HepG2 (cell line): ENCODE data around the gene RBBP8. TPM values are rescaled to one million over a fixed set of nuclear protein-coding genes. Genes with fewer than 3 reads are reported as not detected.

Source experiments
- ATAC-seq: fragments of 200-7000 bp; cut with Tn5 transposase; 3 replicates; pipeline ENCODE4 v1.9.1; 2020; ENCODE audit warnings: mild to moderate bottlenecking, moderate library complexity
- BruUV-seq: library from RNA; stranded (reverse); fragments of 400-500 nt; replicated peaks from 2 replicates; lab custom pipeline; 2021; lab: Mats Ljungman, UMichigan
- CTCF ChIA-PET: fragments of 300-600 bp; formaldehyde crosslinking; extraction: SDS; loops from one replicate; lab custom pipeline; 2021; ENCODE audit warnings: low total read pairs, inconsistent platforms, low intra/inter-chr PET ratio; lab: Yijun Ruan, JAX
- POLR2A ChIA-PET: fragments of 350-600 bp; sonication (Branson Sonifier 250); formaldehyde crosslinking; loops from one replicate; lab custom pipeline; 2020; ENCODE audit warnings: antibody characterized with exemption, inconsistent platforms; lab: Yijun Ruan, JAX
- DNase-seq: peaks from one replicate; pipeline ENCODE4 v3.0.0-alpha.2; 2015; ENCODE audit warnings: low spot score
- FAIRE-seq: peaks from 3 replicates; lab custom pipeline; 2011; peaks lifted over from hg19 to GRCh38; lab: Jason Lieb, UNC
- H2AFZ ChIP-seq: one replicate; pipeline ENCODE4 v1.6.1; 2011; ENCODE audit warnings: low read length, inconsistent platforms
- H3K27ac ChIP-seq: fragments of 300-600 bp; 3 replicates; pipeline ENCODE4 v1.8.0; 2011; ENCODE audit warnings: mixed run types, mild to moderate bottlenecking, mixed read lengths, low read length, inconsistent platforms; ENCODE audit not compliant: insufficient read depth; ENCODE audit errors: extremely low read length
- H3K27me3 ChIP-seq, 2 experiments: fragments of 200-600 bp in 1 of 2; 2 replicates in 1 of 2; 3 replicates in 1 of 2; pipeline versions ENCODE4 v1.6.0 to v1.8.0; 2011; ENCODE audit warnings: low read length in 2 of 2, mild to moderate bottlenecking in 2 of 2, moderate library complexity in 2 of 2, inconsistent platforms in 1 of 2; ENCODE audit not compliant: insufficient read depth in 2 of 2, control insufficient read depth in 1 of 2
- H3K36me3 ChIP-seq, 2 experiments: fragments of 200-600 bp in 1 of 2; replicated peaks in 1 of 2; 2 replicates in 1 of 2; 3 replicates in 1 of 2; pipeline versions ENCODE4 v1.5.1 to v1.8.0; 2011; ENCODE audit warnings: low read length in 2 of 2, inconsistent platforms in 1 of 2; ENCODE audit not compliant: insufficient read depth in 2 of 2, control insufficient read depth in 1 of 2
- H3K4me1 ChIP-seq: 2 replicates; pipeline ENCODE4 v1.5.1; 2012; ENCODE audit warnings: low read length, inconsistent platforms; ENCODE audit not compliant: insufficient read depth
- H3K4me2 ChIP-seq: 2 replicates; pipeline ENCODE4 v1.6.0; 2011; ENCODE audit warnings: low read depth, low read length, inconsistent platforms
- H3K4me3 ChIP-seq, 3 experiments: fragments of 200-600 bp in 1 of 3; sonication (generic), shearing (Covaris generic) in 1 of 3; replicated peaks in 1 of 3; 2 replicates each; pipeline ENCODE4 v1.5.1; 2011 to 2016; ENCODE audit warnings: low read length in 3 of 3, inconsistent platforms in 2 of 3, low read depth in 2 of 3, mild to moderate bottlenecking in 2 of 3, control low read depth in 1 of 3, mixed read lengths in 1 of 3; ENCODE audit not compliant: insufficient read depth in 1 of 3
- H3K79me2 ChIP-seq: one replicate; pipeline ENCODE4 v1.6.1; 2011; ENCODE audit warnings: low read length, inconsistent platforms; ENCODE audit not compliant: insufficient read depth
- H3K9ac ChIP-seq: 2 replicates; pipeline ENCODE4 v1.6.0; 2011; ENCODE audit warnings: mild to moderate bottlenecking, low read depth, low read length, inconsistent platforms; ENCODE audit not compliant: insufficient read depth
- H3K9me3 ChIP-seq: 2 replicates; pipeline ENCODE4 v1.5.1; 2012; ENCODE audit warnings: mild to moderate bottlenecking, low read length
- H4K20me1 ChIP-seq: 2 replicates; pipeline ENCODE4 v1.6.0; 2011; ENCODE audit warnings: inconsistent platforms, mild to moderate bottlenecking, low read length, moderate library complexity; ENCODE audit not compliant: insufficient read depth
- GPN1 ChIP-seq: sonication (generic); formaldehyde crosslinking; IDR thresholded peaks from 2 replicates; pipeline ENCODE4 v1.5.1; 2020; ENCODE audit warnings: missing genetic modification reagents, borderline replicate concordance
- HOXD1 ChIP-seq: sonication (generic); formaldehyde crosslinking; IDR thresholded peaks from 2 replicates; pipeline ENCODE4 v1.5.0; 2020; ENCODE audit warnings: missing genetic modification reagents
- MAF1 ChIP-seq: sonication (generic); formaldehyde crosslinking; IDR thresholded peaks from 2 replicates; pipeline ENCODE4 v1.5.0; 2020; ENCODE audit warnings: missing genetic modification reagents, borderline replicate concordance
- SP5 ChIP-seq: IDR thresholded peaks from 2 replicates; pipeline ENCODE4 v1.6.1; 2016; ENCODE audit warnings: low read depth, borderline replicate concordance
- ZNF276 ChIP-seq: sonication (generic); formaldehyde crosslinking; IDR thresholded peaks from 2 replicates; pipeline ENCODE4 v1.4.0; 2020; ENCODE audit warnings: mild to moderate bottlenecking, low read depth, missing genetic modification reagents
- ZNF598 ChIP-seq: sonication (generic); formaldehyde crosslinking; IDR thresholded peaks from 2 replicates; pipeline ENCODE4 v1.5.1; 2020; ENCODE audit warnings: mild to moderate bottlenecking, missing genetic modification reagents, borderline replicate concordance
- WGBS: methylation state at CpG from one replicate; pipeline ENCODE4 v1.1.6; 2017; ENCODE audit warnings: low lambda C conversion rate; 5-methylcytosine and 5-hydroxymethylcytosine counted together
- in situ Hi-C: cut with HindIII; loops from 2 replicates; pipeline ENCODE4 v1.10.0; 2017; ENCODE audit warnings: low pct_unique_long_range_greater_than_20kb; ENCODE audit not compliant: extremely low pct_ligation_motif_present
- intact Hi-C: fragments of 100-400 bp; cut with micrococcal nuclease; formaldehyde crosslinking; loops from one replicate; pipeline ENCODE4 v1.10.0; 2022; ENCODE audit not compliant: unreplicated experiment
- polyA plus RNA-seq, 8 experiments: library from polyadenylated mRNA; depleted of rRNA in 3 of 8; stranded (reverse) in 7 of 8; unstranded in 1 of 8; fragments of >200 nt; fragmentation: Illumina TruSeq in 4 of 8; extraction: Trizol in 4 of 8; gene quantifications; 2 replicates each; pipeline versions ENCODE4 v1.2.1 to v1.2.3, GENCODE V29; 2011 to 2016; ENCODE audit warnings: low read depth in 4 of 8, missing spikeins in 1 of 8, mixed read lengths in 1 of 8; ENCODE audit not compliant: insufficient read depth in 1 of 8
- total RNA-seq, 5 experiments: library from RNA; depleted of rRNA; stranded (reverse); fragments of >200 nt; fragmentation: Illumina TruSeq; extraction: Trizol; gene quantifications; 2 replicates each; pipeline ENCODE4 v1.2.3, GENCODE V29; 2016; ENCODE audit warnings: low read depth in 1 of 5
- TF ChIP-seq, protein P1 (sequence below): sonication (generic); formaldehyde crosslinking; IDR thresholded peaks from 2 replicates; pipeline ENCODE4 v1.5.0; 2020; ENCODE audit warnings: mild to moderate bottlenecking, missing genetic modification reagents, borderline replicate concordance

RBBP8 gene
- total and polyA plus RNA-seq, 2 of the 13 experiments (the other 11 are each of a cell fraction or from before 2014, with no cell fraction given) = 14.2 to 47.4 TPM

DNA sequence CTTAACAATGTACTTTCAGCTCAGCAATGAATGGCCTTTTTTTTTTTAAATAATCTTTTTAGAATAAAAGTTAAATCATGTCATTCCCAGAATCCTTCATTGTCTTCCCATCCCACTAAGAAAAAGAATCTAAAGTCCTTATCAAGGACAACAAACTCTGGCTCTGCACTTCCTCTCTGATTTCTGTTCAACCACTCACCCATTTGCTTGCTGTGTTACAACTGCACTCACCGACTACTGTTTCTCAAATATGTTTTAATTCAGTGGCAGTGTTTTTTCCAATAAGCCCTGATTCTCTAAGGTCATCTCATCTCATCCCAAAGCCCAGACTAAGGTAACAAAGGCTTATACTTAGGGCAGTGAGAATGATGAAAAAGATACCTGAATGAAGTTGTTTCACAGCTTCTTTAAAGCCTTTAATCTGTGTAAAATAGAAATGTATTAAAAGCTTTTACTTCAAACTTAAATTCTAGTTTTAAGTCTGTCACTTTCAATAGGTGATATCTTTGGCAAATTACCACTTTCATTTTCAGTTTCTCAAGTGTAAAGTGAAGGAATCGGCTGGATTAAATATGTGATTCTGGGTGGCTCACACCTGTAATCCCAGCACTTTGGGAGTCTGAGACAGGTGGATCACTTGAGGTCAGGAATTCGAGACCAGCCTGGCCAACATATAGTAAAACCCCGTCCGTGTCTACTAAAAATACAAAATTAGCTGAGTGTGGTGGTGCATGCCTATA is 87.6 kb downstream of the RBBP8 start:
- in situ Hi-C loops = no loop called here
- no peak overlapping the region for H3K4me2 ChIP-seq
- no peak overlapping the region for H3K4me3 ChIP-seq
- TF ChIP-seq ZNF276 (CRISPR knock-in tag) = no peak
- H2AFZ ChIP-seq = no peak overlapping the region
- FAIRE-seq = no peak
- no TSS peak for BruUV-seq
- no peak for ATAC-seq
- H3K27me3 ChIP-seq = no peaks in the 10 kb centered on the region
- H3K27ac ChIP-seq = no peak overlapping the region
- no peaks in the 10 kb centered on the region for H3K79me2 ChIP-seq
- H3K9me3 ChIP-seq = no peaks in the 10 kb centered on the region
- no peaks in the 10 kb centered on the region for H3K4me1 ChIP-seq
- no peaks in the 10 kb centered on the region for H4K20me1 ChIP-seq
- H3K36me3 ChIP-seq = peaks cover 0 to 15% of the 10 kb centered on the region in 2 experiments; a peak in 2 of 5 replicates
- H3K9ac ChIP-seq = no peak overlapping the region
- no peak for DNase-seq
- ChIA-PET CTCF (no interaction called here), POLR2A (no interaction called here)
- intact Hi-C loops = no loop called here
- 95% methylated on average over 5 of the region's 5 CpGs for WGBS

GRCh38 chr18:23021623-23022022 is 88.5 kb downstream of the RBBP8 start:
- intact Hi-C loops (no loop called here), in situ Hi-C loops (no loop called here)
- H3K27me3 ChIP-seq = no peaks in the 10 kb centered on the region
- H3K4me3 ChIP-seq = no peak overlapping the region
- no peak overlapping the region for H3K27ac ChIP-seq
- peaks cover 0 to 14% of the 10 kb centered on the region in 2 experiments; a peak in 2 of 5 replicates for H3K36me3 ChIP-seq
- BruUV-seq = no TSS peak
- no peak overlapping the region for H3K9ac ChIP-seq
- no peaks in the 10 kb centered on the region for H3K4me1 ChIP-seq
- H3K4me2 ChIP-seq = no peak overlapping the region
- no peak overlapping the region for H2AFZ ChIP-seq
- POLR2A ChIA-PET = no interaction called here
- ATAC-seq (no peak), DNase-seq (no peak), FAIRE-seq (no peak)
- WGBS = 94% methylated on average over 2 of the region's 2 CpGs
- no peaks in the 10 kb centered on the region for H4K20me1 ChIP-seq
- H3K9me3 ChIP-seq = no peaks in the 10 kb centered on the region
- H3K79me2 ChIP-seq = no peaks in the 10 kb centered on the region
- CTCF ChIA-PET = no interaction called here
- TF ChIP-seq GPN1 (CRISPR knock-in tag) (no peak), MAF1 (no peak), ZNF598 (CRISPR knock-in tag) (no peak), HOXD1 (CRISPR knock-in tag) (no peak), SP5 (CRISPR knock-in tag) (no peak)
- TF ChIP-seq, protein P1, sequence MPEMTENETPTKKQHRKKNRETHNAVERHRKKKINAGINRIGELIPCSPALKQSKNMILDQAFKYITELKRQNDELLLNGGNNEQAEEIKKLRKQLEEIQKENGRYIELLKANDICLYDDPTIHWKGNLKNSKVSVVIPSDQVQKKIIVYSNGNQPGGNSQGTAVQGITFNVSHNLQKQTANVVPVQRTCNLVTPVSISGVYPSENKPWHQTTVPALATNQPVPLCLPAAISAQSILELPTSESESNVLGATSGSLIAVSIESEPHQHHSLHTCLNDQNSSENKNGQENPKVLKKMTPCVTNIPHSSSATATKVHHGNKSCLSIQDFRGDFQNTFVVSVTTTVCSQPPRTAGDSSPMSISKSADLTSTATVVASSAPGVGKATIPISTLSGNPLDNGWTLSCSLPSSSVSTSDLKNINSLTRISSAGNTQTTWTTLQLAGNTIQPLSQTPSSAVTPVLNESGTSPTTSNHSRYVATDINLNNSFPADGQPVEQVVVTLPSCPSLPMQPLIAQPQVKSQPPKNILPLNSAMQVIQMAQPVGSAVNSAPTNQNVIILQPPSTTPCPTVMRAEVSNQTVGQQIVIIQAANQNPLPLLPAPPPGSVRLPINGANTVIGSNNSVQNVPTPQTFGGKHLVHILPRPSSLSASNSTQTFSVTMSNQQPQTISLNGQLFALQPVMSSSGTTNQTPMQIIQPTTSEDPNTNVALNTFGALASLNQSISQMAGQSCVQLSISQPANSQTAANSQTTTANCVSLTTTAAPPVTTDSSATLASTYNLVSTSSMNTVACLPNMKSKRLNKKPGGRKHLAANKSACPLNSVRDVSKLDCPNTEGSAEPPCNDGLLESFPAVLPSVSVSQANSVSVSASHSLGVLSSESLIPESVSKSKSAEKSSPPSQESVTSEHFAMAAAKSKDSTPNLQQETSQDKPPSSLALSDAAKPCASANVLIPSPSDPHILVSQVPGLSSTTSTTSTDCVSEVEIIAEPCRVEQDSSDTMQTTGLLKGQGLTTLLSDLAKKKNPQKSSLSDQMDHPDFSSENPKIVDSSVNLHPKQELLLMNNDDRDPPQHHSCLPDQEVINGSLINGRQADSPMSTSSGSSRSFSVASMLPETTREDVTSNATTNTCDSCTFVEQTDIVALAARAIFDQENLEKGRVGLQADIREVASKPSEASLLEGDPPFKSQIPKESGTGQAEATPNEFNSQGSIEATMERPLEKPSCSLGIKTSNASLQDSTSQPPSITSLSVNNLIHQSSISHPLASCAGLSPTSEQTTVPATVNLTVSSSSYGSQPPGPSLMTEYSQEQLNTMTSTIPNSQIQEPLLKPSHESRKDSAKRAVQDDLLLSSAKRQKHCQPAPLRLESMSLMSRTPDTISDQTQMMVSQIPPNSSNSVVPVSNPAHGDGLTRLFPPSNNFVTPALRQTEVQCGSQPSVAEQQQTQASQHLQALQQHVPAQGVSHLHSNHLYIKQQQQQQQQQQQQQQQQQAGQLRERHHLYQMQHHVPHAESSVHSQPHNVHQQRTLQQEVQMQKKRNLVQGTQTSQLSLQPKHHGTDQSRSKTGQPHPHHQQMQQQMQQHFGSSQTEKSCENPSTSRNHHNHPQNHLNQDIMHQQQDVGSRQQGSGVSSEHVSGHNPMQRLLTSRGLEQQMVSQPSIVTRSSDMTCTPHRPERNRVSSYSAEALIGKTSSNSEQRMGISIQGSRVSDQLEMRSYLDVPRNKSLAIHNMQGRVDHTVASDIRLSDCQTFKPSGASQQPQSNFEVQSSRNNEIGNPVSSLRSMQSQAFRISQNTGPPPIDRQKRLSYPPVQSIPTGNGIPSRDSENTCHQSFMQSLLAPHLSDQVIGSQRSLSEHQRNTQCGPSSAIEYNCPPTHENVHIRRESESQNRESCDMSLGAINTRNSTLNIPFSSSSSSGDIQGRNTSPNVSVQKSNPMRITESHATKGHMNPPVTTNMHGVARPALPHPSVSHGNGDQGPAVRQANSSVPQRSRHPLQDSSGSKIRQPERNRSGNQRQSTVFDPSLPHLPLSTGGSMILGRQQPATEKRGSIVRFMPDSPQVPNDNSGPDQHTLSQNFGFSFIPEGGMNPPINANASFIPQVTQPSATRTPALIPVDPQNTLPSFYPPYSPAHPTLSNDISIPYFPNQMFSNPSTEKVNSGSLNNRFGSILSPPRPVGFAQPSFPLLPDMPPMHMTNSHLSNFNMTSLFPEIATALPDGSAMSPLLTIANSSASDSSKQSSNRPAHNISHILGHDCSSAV (CRISPR knock-in tag) = no peak
